H1 (cell line): Measurements from ENCODE around the gene IRF7. TPM values are rescaled to one million over a fixed set of nuclear protein-coding genes. Genes with fewer than 3 reads are reported as not detected.

Experiments used
- CTCF ChIA-PET: fragments of 300-600 bp; sonication (Branson Sonifier 250); formaldehyde crosslinking; loops from one replicate; lab custom pipeline; 2021; ENCODE audit not compliant: partially characterized antibody; lab: Charles Lee
- POLR2A ChIA-PET: fragments of 300-600 bp; sonication (Branson Sonifier 250); formaldehyde crosslinking; loops from one replicate; lab custom pipeline; 2021; ENCODE audit warnings: inconsistent platforms; ENCODE audit not compliant: partially characterized antibody; lab: Charles Lee
- DNase-seq, 2 experiments: peaks; one replicate each; pipeline versions ENCODE4 v3.0.0 to v3.0.0-alpha.2; 2010 to 2022; ENCODE audit warnings: low spot score in 2 of 2, low read depth in 1 of 2, mixed read lengths in 1 of 2
- FAIRE-seq: peaks from 2 replicates; lab custom pipeline; 2011; peaks lifted over from hg19 to GRCh38; lab: Jason Lieb, UNC
- H2AFZ ChIP-seq: 2 replicates; pipeline ENCODE4 v1.8.1; 2012; ENCODE audit warnings: low read length, inconsistent platforms
- H2AK5ac ChIP-seq: 2 replicates; pipeline ENCODE4 v1.6.1; 2013; ENCODE audit warnings: low read depth, low read length
- H2BK120ac ChIP-seq: replicated peaks from 2 replicates; pipeline ENCODE3; 2013; ENCODE audit warnings: low read depth, low read length, inconsistent platforms
- H2BK12ac ChIP-seq: 2 replicates; pipeline ENCODE4 v1.6.1; 2013; ENCODE audit warnings: low read depth, low read length
- H2BK15ac ChIP-seq: 2 replicates; pipeline ENCODE4 v1.6.1; 2013; ENCODE audit warnings: low read length
- H2BK20ac ChIP-seq: 2 replicates; pipeline ENCODE4 v1.6.1; 2013; ENCODE audit warnings: low read length
- H2BK5ac ChIP-seq: 2 replicates; pipeline ENCODE4 v1.6.1; 2013; ENCODE audit warnings: low read depth, low read length
- H3K14ac ChIP-seq: 2 replicates; pipeline ENCODE4 v1.6.1; 2013; ENCODE audit warnings: inconsistent platforms; ENCODE audit not compliant: insufficient read length
- H3K18ac ChIP-seq: 2 replicates; pipeline ENCODE4 v1.6.1; 2013; ENCODE audit warnings: low read length; ENCODE audit errors: extremely low read depth
- H3K23ac ChIP-seq: 2 replicates; pipeline ENCODE4 v1.6.1; 2013; ENCODE audit warnings: inconsistent platforms; ENCODE audit not compliant: insufficient read length
- H3K23me2 ChIP-seq: 2 replicates; pipeline ENCODE4 v1.6.1; 2013; ENCODE audit warnings: low read depth, low read length
- H3K27ac ChIP-seq: 2 replicates; pipeline ENCODE4 v1.6.1; 2011; ENCODE audit warnings: low read depth, low read length, inconsistent platforms
- H3K27me3 ChIP-seq, 4 experiments: replicated peaks in 1 of 4; 1 replicate in 1 of 4; 2 replicates in 3 of 4; pipeline versions ENCODE4 v1.6.1 to v1.8.1; 2011 to 2013; ENCODE audit warnings: low read length in 3 of 4, mild to moderate bottlenecking in 3 of 4, inconsistent platforms in 2 of 4, mixed read lengths in 2 of 4, moderate library complexity in 1 of 4; ENCODE audit not compliant: control insufficient read depth in 3 of 4, insufficient read depth in 3 of 4; ENCODE audit errors: extremely low read depth in 1 of 4
- H3K36me3 ChIP-seq, 4 experiments: 2 replicates each; pipeline versions ENCODE4 v1.6.1 to v1.8.1; 2011 to 2013; ENCODE audit warnings: mild to moderate bottlenecking in 4 of 4, low read length in 3 of 4, moderate library complexity in 2 of 4, control low read depth in 1 of 4, inconsistent platforms in 1 of 4; ENCODE audit not compliant: insufficient read depth in 4 of 4, control insufficient read depth in 2 of 4
- H3K4ac ChIP-seq: replicated peaks from 2 replicates; pipeline ENCODE3; 2013; ENCODE audit warnings: low read length, low read depth, mixed read lengths, inconsistent platforms; ENCODE audit not compliant: insufficient read length
- H3K4me1 ChIP-seq, 4 experiments: replicated peaks in 1 of 4; 1 replicate in 1 of 4; 2 replicates in 3 of 4; pipeline versions ENCODE4 v1.6.1 to v1.8.1; 2011 to 2013; ENCODE audit warnings: low read length in 3 of 4, inconsistent platforms in 2 of 4, mixed read lengths in 1 of 4; ENCODE audit not compliant: insufficient read depth in 4 of 4, control insufficient read depth in 3 of 4
- H3K4me2 ChIP-seq, 2 experiments: 2 replicates each; pipeline versions ENCODE4 v1.6.1 to v1.8.1; 2011 to 2013; ENCODE audit warnings: low read depth in 2 of 2, low read length in 2 of 2, control low read depth in 1 of 2, inconsistent platforms in 1 of 2, mild to moderate bottlenecking in 1 of 2; ENCODE audit not compliant: insufficient read depth in 1 of 2
- H3K4me3 ChIP-seq, 4 experiments: fragments of 200-600, 300-600 bp in 1 of 4; sonication (generic), shearing (Covaris generic), sonication (Bioruptor Twin) in 1 of 4; 2 replicates each; pipeline versions ENCODE4 v1.5.1 to v1.8.1; 2011 to 2016; ENCODE audit warnings: low read length in 4 of 4, low read depth in 3 of 4, control low read depth in 2 of 4, inconsistent platforms in 2 of 4, mild to moderate bottlenecking in 2 of 4, mixed read lengths in 1 of 4, moderate library complexity in 1 of 4; ENCODE audit not compliant: insufficient read depth in 2 of 4; ENCODE audit errors: extremely low read depth in 1 of 4
- H3K56ac ChIP-seq: replicated peaks from 2 replicates; pipeline ENCODE3; 2013; ENCODE audit warnings: low read depth, mild to moderate bottlenecking, mixed read lengths, low read length, inconsistent platforms; ENCODE audit not compliant: insufficient read length
- H3K79me1 ChIP-seq: 2 replicates; pipeline ENCODE4 v1.6.1; 2013; ENCODE audit warnings: low read depth, low read length, control low read depth
- H3K79me2 ChIP-seq, 2 experiments: 2 replicates each; pipeline versions ENCODE4 v1.6.1 to v1.8.1; 2012 to 2013; ENCODE audit warnings: low read length in 2 of 2, mild to moderate bottlenecking in 2 of 2, inconsistent platforms in 1 of 2; ENCODE audit not compliant: insufficient read depth in 2 of 2, control insufficient read depth in 1 of 2
- H3K9ac ChIP-seq, 4 experiments: replicated peaks in 1 of 4; 1 replicate in 1 of 4; 2 replicates in 3 of 4; pipeline versions ENCODE4 v1.6.1 to v1.8.1; 2011 to 2013; ENCODE audit warnings: low read depth in 3 of 4, low read length in 3 of 4, control low read depth in 2 of 4, mild to moderate bottlenecking in 2 of 4, moderate library complexity in 2 of 4, inconsistent platforms in 1 of 4; ENCODE audit errors: extremely low read depth in 1 of 4
- H3K9me3 ChIP-seq, 2 experiments: 2 replicates each; pipeline versions ENCODE4 v1.6.1 to v1.8.1; 2012 to 2013; ENCODE audit warnings: mild to moderate bottlenecking in 2 of 2, moderate library complexity in 2 of 2, control low read depth in 1 of 2, inconsistent platforms in 1 of 2, low read depth in 1 of 2, low read length in 1 of 2, mixed read lengths in 1 of 2; ENCODE audit not compliant: insufficient read depth in 2 of 2
- H4K20me1 ChIP-seq, 2 experiments: replicated peaks in 1 of 2; 2 replicates each; pipeline versions ENCODE3 to v1.8.1; 2011 to 2013; ENCODE audit warnings: inconsistent platforms in 2 of 2, low read length in 2 of 2, mild to moderate bottlenecking in 1 of 2; ENCODE audit not compliant: insufficient read depth in 2 of 2, control insufficient read depth in 1 of 2
- H4K5ac ChIP-seq: 2 replicates; pipeline ENCODE4 v1.6.1; 2013; ENCODE audit warnings: low read length, low read depth, mixed read lengths, inconsistent platforms; ENCODE audit not compliant: insufficient read length
- H4K8ac ChIP-seq: 2 replicates; pipeline ENCODE4 v1.8.0; 2013; ENCODE audit warnings: mild to moderate bottlenecking, moderate library complexity, low read length, inconsistent platforms; ENCODE audit not compliant: insufficient read depth; ENCODE audit errors: extremely low read depth
- H4K91ac ChIP-seq: replicated peaks from 2 replicates; pipeline ENCODE3; 2013; ENCODE audit warnings: low read length, mixed read lengths, inconsistent platforms; ENCODE audit not compliant: insufficient read length
- BACH1 ChIP-seq: IDR thresholded peaks from 2 replicates; pipeline ENCODE4 v1.6.1; 2012; ENCODE audit warnings: low read length, improper control_type of control experiment
- CBX8 ChIP-seq: fragments of 300-800, 300-1000 bp; sonication (generic); IDR thresholded peaks from 2 replicates; pipeline ENCODE4 v1.7.1; 2016; ENCODE audit warnings: low read depth, low read length, borderline replicate concordance
- GABPA ChIP-seq: IDR thresholded peaks from 2 replicates; pipeline ENCODE4 v1.6.1; 2011; ENCODE audit warnings: mild to moderate bottlenecking, low read length, moderate library complexity, borderline replicate concordance; ENCODE audit not compliant: insufficient read depth
- JUN ChIP-seq: IDR thresholded peaks from 2 replicates; pipeline ENCODE4 v1.6.1; 2011; ENCODE audit warnings: low read depth, mild to moderate bottlenecking, improper control_type of control experiment, low read length
- JUND ChIP-seq: IDR thresholded peaks from 2 replicates; pipeline ENCODE4 v1.6.1; 2011; ENCODE audit warnings: mild to moderate bottlenecking, improper control_type of control experiment, low read length
- NRF1 ChIP-seq: IDR thresholded peaks from 2 replicates; pipeline ENCODE4 v1.6.1; 2011; ENCODE audit warnings: mild to moderate bottlenecking, low read depth, low read length, improper control_type of control experiment
- SAP30 ChIP-seq: fragments of 300-600 bp; sonication (generic); IDR thresholded peaks from 2 replicates; pipeline ENCODE4 v1.7.1; 2012; ENCODE audit warnings: low read length, moderate library complexity, mild to moderate bottlenecking, inconsistent platforms; ENCODE audit not compliant: insufficient read depth, insufficient replicate concordance
- SP1 ChIP-seq: IDR thresholded peaks from 2 replicates; pipeline ENCODE4 v1.6.1; 2011; ENCODE audit warnings: low read depth, low read length
- WGBS, 2 experiments: shearing (Covaris generic) in 1 of 2; methylation state at CpG; one replicate each; pipeline versions ENCODE4 v1.1.6 to v1.1.7; 2013 to 2015; ENCODE audit warnings: low lambda C conversion rate in 2 of 2, mixed read lengths in 2 of 2, inconsistent platforms in 1 of 2, low coverage in 1 of 2, missing lambda C conversion rate in 1 of 2; ENCODE audit not compliant: insufficient replicate concordance in 2 of 2, insufficient coverage in 1 of 2, insufficient read length in 1 of 2; ENCODE audit errors: extremely low coverage in 1 of 2, missing lambda C conversion rate in 1 of 2; 5-methylcytosine and 5-hydroxymethylcytosine counted together
- polyA plus RNA-seq, 7 experiments: library from polyadenylated mRNA; depleted of rRNA in 3 of 7; stranded (reverse) in 5 of 7; unstranded in 2 of 7; fragments of >200 nt in 5 of 7; fragments of 200-250 nt in 2 of 7; gene quantifications; 1 replicate in 5 of 7; 2 replicates in 1 of 7; 4 replicates in 1 of 7; pipeline versions ENCODE4 v1.2.1 to v1.2.3, GENCODE V29; 2011 to 2013; ENCODE audit warnings: missing spikeins in 2 of 7, mixed read lengths in 2 of 7
- total RNA-seq: library from RNA; stranded (reverse); fragmentation: NEBNext Ultra II Directional; extraction: Animal tissue kit (Norgen Biotek cat#: 25700); gene quantifications from 2 replicates; pipeline ENCODE4 v1.2.1, GENCODE V29; 2021
- TF ChIP-seq, protein P1 (sequence below): IDR thresholded peaks from 2 replicates; pipeline ENCODE4 v1.6.1; 2012; ENCODE audit warnings: inconsistent platforms

IRF7 gene
- total and polyA plus RNA-seq, 2 of the 8 experiments (the other 6 are each of a cell fraction or from before 2014, with no cell fraction given): 9.1 to 9.6 TPM

DNA sequence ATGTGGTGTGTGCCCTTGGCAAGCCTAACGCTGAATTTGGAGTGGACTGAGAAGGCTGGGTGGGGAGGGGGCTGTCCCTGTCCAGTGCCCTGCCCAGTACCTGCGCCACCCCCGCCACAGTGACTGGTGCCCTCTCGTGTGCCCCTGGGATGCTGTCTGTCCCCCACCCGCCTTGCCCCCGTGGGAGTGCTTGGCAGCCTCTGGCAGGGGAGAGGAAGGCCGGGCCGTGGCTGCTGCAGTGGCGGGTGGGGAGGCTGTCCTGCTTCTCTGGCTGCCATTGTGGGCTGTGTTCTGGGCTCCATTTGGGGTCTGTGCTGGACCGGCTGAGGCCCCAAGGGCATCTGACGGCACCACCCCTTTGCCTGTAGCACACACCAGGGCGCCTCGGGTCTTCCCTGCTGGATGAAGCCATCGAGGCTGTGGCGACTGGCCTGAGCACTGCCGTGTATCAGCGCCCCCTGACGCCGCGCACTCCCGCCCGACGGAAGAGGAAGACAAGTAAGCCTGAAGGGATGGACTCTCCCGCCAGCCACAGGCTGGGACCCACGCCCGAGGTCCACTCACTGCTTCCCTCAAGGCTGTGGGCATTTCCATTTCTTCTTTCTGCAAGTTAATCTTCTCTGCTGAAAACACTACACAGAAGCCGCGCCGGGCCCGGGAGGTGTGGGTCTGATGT is 17.6 kb downstream of the IRF7 start:
- no peak for FAIRE-seq
- H4K5ac ChIP-seq: no peak overlapping the region
- H2BK5ac ChIP-seq: no peak overlapping the region
- H3K27me3 ChIP-seq: no peaks in the 10 kb centered on the region
- H2BK120ac ChIP-seq: no peak overlapping the region
- H4K8ac ChIP-seq: no peak overlapping the region
- H3K79me1 ChIP-seq: peaks cover 4% of the 10 kb centered on the region; the same call in 1 of the 2 replicates
- no peak overlapping the region for H4K91ac ChIP-seq
- no peak overlapping the region for H3K56ac ChIP-seq
- H2BK12ac ChIP-seq: no peak overlapping the region
- H3K4me3 ChIP-seq: no peak overlapping the region
- peaks cover 16 to 56% (median 50%) of the 10 kb centered on the region in 4 experiments for H3K36me3 ChIP-seq
- WGBS, 2 experiments: 96% methylated on average over 27 of the region's 30 CpGs; no CpG with 5 or more reads in 1 of the 2 experiments
- no peak overlapping the region for H3K9ac ChIP-seq
- H3K27ac ChIP-seq: no peak overlapping the region
- H3K23ac ChIP-seq: no peak overlapping the region
- H3K4ac ChIP-seq: no peak overlapping the region
- no peaks in the 10 kb centered on the region for H3K9me3 ChIP-seq
- H3K4me2 ChIP-seq: no peak overlapping the region
- H4K20me1 ChIP-seq: peaks cover 4 to 12% of the 10 kb centered on the region in 2 experiments
- H3K14ac ChIP-seq: no peak overlapping the region
- DNase-seq: no peak
- ChIA-PET CTCF (no interaction called here), POLR2A (no interaction called here)
- H2BK15ac ChIP-seq: no peak overlapping the region
- no peak for TF ChIP-seq SAP30
- no peak for TF ChIP-seq GABPA
- TF ChIP-seq CBX8: no peak
- TF ChIP-seq JUN: no peak
- TF ChIP-seq, protein P1, sequence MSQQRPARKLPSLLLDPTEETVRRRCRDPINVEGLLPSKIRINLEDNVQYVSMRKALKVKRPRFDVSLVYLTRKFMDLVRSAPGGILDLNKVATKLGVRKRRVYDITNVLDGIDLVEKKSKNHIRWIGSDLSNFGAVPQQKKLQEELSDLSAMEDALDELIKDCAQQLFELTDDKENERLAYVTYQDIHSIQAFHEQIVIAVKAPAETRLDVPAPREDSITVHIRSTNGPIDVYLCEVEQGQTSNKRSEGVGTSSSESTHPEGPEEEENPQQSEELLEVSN: no peak
- TF ChIP-seq NRF1: no peak
- TF ChIP-seq BACH1: no peak
- TF ChIP-seq SP1: no peak
- no peak for TF ChIP-seq JUND
- H2AFZ ChIP-seq: no peak overlapping the region
- H3K18ac ChIP-seq: no peak overlapping the region
- H3K79me2 ChIP-seq: no peaks in the 10 kb centered on the region
- H2AK5ac ChIP-seq: no peak overlapping the region
- H3K4me1 ChIP-seq: no peaks in the 10 kb centered on the region
- no peak overlapping the region for H2BK20ac ChIP-seq
- no peaks in the 10 kb centered on the region for H3K23me2 ChIP-seq
